Endothelial cell (in vitro differentiated cells): ENCODE data around the gene PTPRD. TPM values are rescaled to one million over a fixed set of nuclear protein-coding genes. Genes with fewer than 3 reads are reported as not detected.

Source experiments
- DNase-seq: peaks from one replicate; pipeline ENCODE4 v3.0.0; 2021; ENCODE audit warnings: low spot score
- H3K27ac Mint-ChIP-seq: one replicate; pipeline ENCODE4 v1.8.0; 2021; ENCODE audit warnings: mixed read lengths, inconsistent platforms; ENCODE audit not compliant: unreplicated experiment
- H3K27me3 Mint-ChIP-seq: one replicate; pipeline ENCODE4 v1.8.0; 2021; ENCODE audit warnings: mild to moderate bottlenecking, moderate library complexity, mixed read lengths, inconsistent platforms; ENCODE audit not compliant: unreplicated experiment
- H3K36me3 Mint-ChIP-seq: one replicate; pipeline ENCODE4 v1.8.0; 2021; ENCODE audit warnings: mild to moderate bottlenecking, low read depth, mixed read lengths, inconsistent platforms; ENCODE audit not compliant: unreplicated experiment
- H3K4me1 Mint-ChIP-seq: one replicate; pipeline ENCODE4 v1.8.0; 2021; ENCODE audit warnings: mild to moderate bottlenecking, mixed read lengths, inconsistent platforms; ENCODE audit not compliant: unreplicated experiment
- H3K4me3 Mint-ChIP-seq: one replicate; pipeline ENCODE4 v1.8.0; 2021; ENCODE audit warnings: mild to moderate bottlenecking, mixed read lengths, inconsistent platforms; ENCODE audit not compliant: unreplicated experiment
- H3K9me3 Mint-ChIP-seq: one replicate; pipeline ENCODE4 v1.8.0; 2021; ENCODE audit warnings: mixed read lengths, inconsistent platforms; ENCODE audit not compliant: unreplicated experiment
- total RNA-seq: library from RNA; stranded (reverse); fragmentation: NEBNext Ultra II Directional; extraction: Animal tissue kit (Norgen Biotek cat#: 25700); gene quantifications from one replicate; pipeline ENCODE4 v1.2.1, GENCODE V29; 2021; ENCODE audit not compliant: unreplicated experiment
- TF ChIP-seq, protein P1 (sequence below): fragments of 200-600 bp; sonication (generic); IDR thresholded peaks from one replicate; pipeline ENCODE4 v1.5.0; 2021; ENCODE audit warnings: antibody characterized with exemption; ENCODE audit not compliant: unreplicated experiment

PTPRD gene
- total RNA-seq, 1 donor from 2014 or later: 47.8 TPM

DNA sequence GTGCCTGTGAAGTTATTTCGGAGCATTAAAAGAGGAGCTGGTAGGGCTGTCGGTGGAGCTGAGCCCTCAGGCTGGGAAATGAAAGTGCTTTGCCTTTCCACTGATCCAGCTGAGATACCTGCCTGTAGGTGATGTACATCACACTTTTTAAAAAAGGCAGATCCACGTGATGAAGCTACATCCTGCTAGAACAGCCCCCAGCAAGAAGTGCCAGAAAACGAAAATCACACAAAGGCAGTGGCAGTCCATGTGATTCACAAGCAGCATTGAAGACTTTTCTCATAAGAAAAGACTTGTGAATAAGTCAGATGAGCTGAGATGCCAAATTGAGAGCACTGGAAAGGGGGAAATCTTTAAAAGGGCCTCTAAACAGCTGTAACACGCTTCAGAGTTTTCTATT, 765.1 kb downstream of the PTPRD start:
- TF ChIP-seq, protein P1, sequence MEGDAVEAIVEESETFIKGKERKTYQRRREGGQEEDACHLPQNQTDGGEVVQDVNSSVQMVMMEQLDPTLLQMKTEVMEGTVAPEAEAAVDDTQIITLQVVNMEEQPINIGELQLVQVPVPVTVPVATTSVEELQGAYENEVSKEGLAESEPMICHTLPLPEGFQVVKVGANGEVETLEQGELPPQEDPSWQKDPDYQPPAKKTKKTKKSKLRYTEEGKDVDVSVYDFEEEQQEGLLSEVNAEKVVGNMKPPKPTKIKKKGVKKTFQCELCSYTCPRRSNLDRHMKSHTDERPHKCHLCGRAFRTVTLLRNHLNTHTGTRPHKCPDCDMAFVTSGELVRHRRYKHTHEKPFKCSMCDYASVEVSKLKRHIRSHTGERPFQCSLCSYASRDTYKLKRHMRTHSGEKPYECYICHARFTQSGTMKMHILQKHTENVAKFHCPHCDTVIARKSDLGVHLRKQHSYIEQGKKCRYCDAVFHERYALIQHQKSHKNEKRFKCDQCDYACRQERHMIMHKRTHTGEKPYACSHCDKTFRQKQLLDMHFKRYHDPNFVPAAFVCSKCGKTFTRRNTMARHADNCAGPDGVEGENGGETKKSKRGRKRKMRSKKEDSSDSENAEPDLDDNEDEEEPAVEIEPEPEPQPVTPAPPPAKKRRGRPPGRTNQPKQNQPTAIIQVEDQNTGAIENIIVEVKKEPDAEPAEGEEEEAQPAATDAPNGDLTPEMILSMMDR: no peak
- no peak overlapping the region for H3K4me3 Mint-ChIP-seq
- no peaks in the 10 kb centered on the region for H3K36me3 Mint-ChIP-seq
- H3K27me3 Mint-ChIP-seq: no peaks in the 10 kb centered on the region
- H3K4me1 Mint-ChIP-seq: no peaks in the 10 kb centered on the region
- no peak for DNase-seq
- no peaks in the 10 kb centered on the region for H3K9me3 Mint-ChIP-seq
- no peak overlapping the region for H3K27ac Mint-ChIP-seq

- H3K27ac Mint-ChIP-seq: no peak overlapping the region
- TF ChIP-seq, protein P1: no peak
- H3K4me3 Mint-ChIP-seq: no peak overlapping the region
- no peaks in the 10 kb centered on the region for H3K27me3 Mint-ChIP-seq
- no peaks in the 10 kb centered on the region for H3K9me3 Mint-ChIP-seq
- no peaks in the 10 kb centered on the region for H3K36me3 Mint-ChIP-seq
- H3K4me1 Mint-ChIP-seq: no peaks in the 10 kb centered on the region
- no peak for DNase-seq
These were observed 766.2 kb downstream of the PTPRD start for GRCh38 chr9:9846557-9846956.

DNA sequence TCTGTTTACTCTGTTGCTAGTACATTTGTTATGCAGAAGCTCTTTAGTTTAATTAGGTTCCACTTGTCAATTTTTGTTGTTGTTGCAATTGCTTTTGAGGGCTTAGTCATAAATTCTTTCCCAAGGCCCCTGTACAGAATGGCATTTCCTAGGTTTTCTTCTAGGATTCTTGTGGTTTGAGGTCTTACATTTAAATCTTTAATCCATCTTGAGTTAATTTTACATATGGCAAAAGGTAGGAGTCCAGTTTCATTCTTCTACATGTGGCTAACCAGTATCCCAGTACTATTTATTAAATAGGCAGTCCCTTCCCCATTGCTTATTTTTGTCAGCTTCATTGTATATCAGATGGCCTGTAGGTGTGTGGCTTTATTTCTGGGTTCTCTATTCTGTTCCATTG, 792.4 kb downstream of the PTPRD start:
- DNase-seq: no peak
- no peaks in the 10 kb centered on the region for H3K36me3 Mint-ChIP-seq
- H3K4me3 Mint-ChIP-seq: no peak overlapping the region
- no peaks in the 10 kb centered on the region for H3K9me3 Mint-ChIP-seq
- H3K27ac Mint-ChIP-seq: no peak overlapping the region
- no peaks in the 10 kb centered on the region for H3K27me3 Mint-ChIP-seq
- TF ChIP-seq, protein P1: no peak
- H3K4me1 Mint-ChIP-seq: no peaks in the 10 kb centered on the region

GRCh38 chr9:9819886-9820285, 792.9 kb downstream of the PTPRD start:
- H3K4me3 Mint-ChIP-seq: no peak overlapping the region
- TF ChIP-seq, protein P1: no peak

GRCh38 chr9:9817176-9817575, 795.6 kb downstream of the PTPRD start:
- no peaks in the 10 kb centered on the region for H3K9me3 Mint-ChIP-seq
- no peak overlapping the region for H3K27ac Mint-ChIP-seq
- TF ChIP-seq, protein P1: no peak
- H3K27me3 Mint-ChIP-seq: no peaks in the 10 kb centered on the region
- H3K36me3 Mint-ChIP-seq: no peaks in the 10 kb centered on the region
- no peak for DNase-seq
- no peak overlapping the region for H3K4me3 Mint-ChIP-seq
- no peaks in the 10 kb centered on the region for H3K4me1 Mint-ChIP-seq

More at GRCh38 chr9:9819886-9820285, 792.9 kb downstream of the PTPRD start:
- Mint-ChIP-seq H3K9me3 (no peaks in the 10 kb centered on the region), H3K4me1 (no peaks in the 10 kb centered on the region), H3K36me3 (no peaks in the 10 kb centered on the region), H3K27ac (no peak overlapping the region), H3K27me3 (no peaks in the 10 kb centered on the region)
- DNase-seq: no peak
